H9 (cell line): ENCODE data around the gene NRXN3. TPM values are rescaled to one million over a fixed set of nuclear protein-coding genes. Genes with fewer than 3 reads are reported as not detected.

Experiments
- DNase-seq: peaks from one replicate; pipeline ENCODE4 v3.0.0-alpha.2; 2017
- H2AFZ ChIP-seq: one replicate; pipeline ENCODE4 v1.6.1; 2013; ENCODE audit warnings: mild to moderate bottlenecking, low read length, control low read depth, moderate library complexity
- H2AK5ac ChIP-seq: 2 replicates; pipeline ENCODE4 v1.6.1; 2013; ENCODE audit warnings: low read length, control low read depth, mixed read lengths; ENCODE audit not compliant: insufficient read length
- H2BK120ac ChIP-seq: one replicate; pipeline ENCODE4 v1.6.1; 2013; ENCODE audit warnings: low read depth, mild to moderate bottlenecking, low read length, control low read depth, inconsistent platforms; ENCODE audit not compliant: poor library complexity, severe bottlenecking
- H2BK12ac ChIP-seq: 2 replicates; pipeline ENCODE4 v1.6.1; 2013; ENCODE audit warnings: low read length, control low read depth, mixed read lengths, low read depth; ENCODE audit not compliant: insufficient read length
- H2BK15ac ChIP-seq: 2 replicates; pipeline ENCODE4 v1.6.1; 2013; ENCODE audit warnings: low read depth, low read length, control low read depth
- H2BK20ac ChIP-seq: one replicate; pipeline ENCODE4 v1.6.1; 2013; ENCODE audit warnings: low read depth, mild to moderate bottlenecking, low read length, control low read depth, inconsistent platforms; ENCODE audit not compliant: poor library complexity, severe bottlenecking
- H2BK5ac ChIP-seq: 2 replicates; pipeline ENCODE4 v1.6.1; 2013; ENCODE audit warnings: low read length, control low read depth, mixed read lengths; ENCODE audit not compliant: insufficient read length
- H3K14ac ChIP-seq: 2 replicates; pipeline ENCODE4 v1.6.1; 2013; ENCODE audit warnings: low read length, control low read depth; ENCODE audit not compliant: insufficient read depth
- H3K18ac ChIP-seq: 2 replicates; pipeline ENCODE4 v1.6.1; 2013; ENCODE audit warnings: low read depth, mild to moderate bottlenecking, mixed read lengths, low read length, control low read depth; ENCODE audit not compliant: insufficient read length
- H3K23ac ChIP-seq: 2 replicates; pipeline ENCODE4 v1.6.1; 2013; ENCODE audit warnings: low read length, control low read depth, mixed read lengths, low read depth; ENCODE audit not compliant: insufficient read length
- H3K23me2 ChIP-seq: 2 replicates; pipeline ENCODE4 v1.6.1; 2013; ENCODE audit warnings: low read depth, mild to moderate bottlenecking, mixed read lengths, low read length, control low read depth; ENCODE audit not compliant: insufficient read length, poor library complexity, severe bottlenecking
- H3K27ac ChIP-seq: 2 replicates; pipeline ENCODE4 v1.5.1; 2013; ENCODE audit warnings: low read length, control low read depth, mixed read lengths, low read depth; ENCODE audit not compliant: insufficient read length
- H3K27me3 ChIP-seq: 2 replicates; pipeline ENCODE4 v1.6.1; 2013; ENCODE audit warnings: low read length, control low read depth, inconsistent platforms; ENCODE audit not compliant: insufficient read depth
- H3K4ac ChIP-seq: 2 replicates; pipeline ENCODE4 v1.6.1; 2013; ENCODE audit warnings: low read depth, mild to moderate bottlenecking, control low read depth, inconsistent platforms, low read length, moderate library complexity
- H3K4me1 ChIP-seq: 2 replicates; pipeline ENCODE4 v1.6.1; 2013; ENCODE audit warnings: low read length, control low read depth, inconsistent platforms; ENCODE audit not compliant: insufficient read depth
- H3K4me2 ChIP-seq: 2 replicates; pipeline ENCODE4 v1.6.1; 2013; ENCODE audit warnings: low read length, control low read depth, mixed read lengths; ENCODE audit not compliant: insufficient read length, insufficient read depth
- H3K56ac ChIP-seq: 2 replicates; pipeline ENCODE4 v1.6.1; 2013; ENCODE audit warnings: low read depth, mild to moderate bottlenecking, mixed read lengths, low read length, control low read depth; ENCODE audit not compliant: insufficient read length
- H3K79me1 ChIP-seq: 2 replicates; pipeline ENCODE4 v1.6.1; 2013; ENCODE audit warnings: low read depth, mild to moderate bottlenecking, moderate library complexity, low read length, control low read depth, inconsistent platforms; ENCODE audit not compliant: insufficient read depth, poor library complexity, severe bottlenecking
- H3K79me2 ChIP-seq: 2 replicates; pipeline ENCODE4 v1.6.1; 2013; ENCODE audit warnings: low read length, control low read depth, inconsistent platforms; ENCODE audit not compliant: insufficient read depth
- H3K9ac ChIP-seq: 2 replicates; pipeline ENCODE4 v1.6.1; 2013; ENCODE audit warnings: low read length, control low read depth, mixed read lengths; ENCODE audit not compliant: insufficient read length; ENCODE audit errors: extremely low read depth
- H3K9me3 ChIP-seq: one replicate; pipeline ENCODE4 v1.6.1; 2013; ENCODE audit warnings: low read depth, low read length, inconsistent platforms; ENCODE audit not compliant: control insufficient read depth
- H3T11ph ChIP-seq: one replicate; pipeline ENCODE4 v1.6.1; 2013; ENCODE audit warnings: mild to moderate bottlenecking, low read length, control low read depth, inconsistent platforms
- H4K20me1 ChIP-seq: one replicate; pipeline ENCODE4 v1.6.1; 2013; ENCODE audit not compliant: control insufficient read depth, insufficient read length, insufficient read depth
- H4K5ac ChIP-seq: 2 replicates; pipeline ENCODE4 v1.6.1; 2013; ENCODE audit warnings: low read depth, mild to moderate bottlenecking, mixed read lengths, low read length, control low read depth; ENCODE audit not compliant: insufficient read length
- H4K8ac ChIP-seq: replicated peaks from 2 replicates; pipeline ENCODE4 v1.6.1; 2013; ENCODE audit warnings: low read length, control low read depth, mixed read lengths, low read depth; ENCODE audit not compliant: insufficient read length
- H4K91ac ChIP-seq: 2 replicates; pipeline ENCODE4 v1.6.1; 2013; ENCODE audit warnings: low read depth, mild to moderate bottlenecking, moderate library complexity, mixed read lengths, low read length, control low read depth; ENCODE audit not compliant: insufficient read length
- H3K27ac Mint-ChIP-seq, 3 experiments: 2 replicates in 2 of 3; 3 replicates in 1 of 3; pipeline ENCODE4 v1.8.0; 2020 to 2021; ENCODE audit warnings: mixed read lengths in 3 of 3, mild to moderate bottlenecking in 1 of 3, moderate library complexity in 1 of 3
- H3K27me3 Mint-ChIP-seq: 2 replicates; pipeline ENCODE4 v1.8.0; 2021; ENCODE audit warnings: low read depth, mild to moderate bottlenecking, moderate library complexity, mixed read lengths
- H3K36me3 Mint-ChIP-seq, 3 experiments: 2 replicates in 2 of 3; 3 replicates in 1 of 3; pipeline ENCODE4 v1.8.0; 2020 to 2021; ENCODE audit warnings: low read depth in 3 of 3, mixed read lengths in 3 of 3; ENCODE audit not compliant: insufficient read depth in 1 of 3
- H3K4me1 Mint-ChIP-seq, 2 experiments: 2 replicates each; pipeline ENCODE4 v1.8.0; 2020; ENCODE audit warnings: mixed read lengths in 2 of 2
- H3K4me3 Mint-ChIP-seq, 2 experiments: 2 replicates in 1 of 2; 3 replicates in 1 of 2; pipeline ENCODE4 v1.8.0; 2020 to 2021; ENCODE audit warnings: mild to moderate bottlenecking in 2 of 2, mixed read lengths in 2 of 2, moderate library complexity in 1 of 2
- H3K9me3 Mint-ChIP-seq, 2 experiments: 2 replicates in 1 of 2; 3 replicates in 1 of 2; pipeline ENCODE4 v1.8.0; 2020; ENCODE audit warnings: mild to moderate bottlenecking in 2 of 2, mixed read lengths in 2 of 2, moderate library complexity in 1 of 2
- CTCF ChIP-seq: fragments of 200-600 bp; sonication (generic); conservative IDR thresholded peaks from 3 replicates; pipeline ENCODE4 v1.8.0; 2021; ENCODE audit warnings: antibody characterized with exemption, mild to moderate bottlenecking
- WGBS: extraction: QIAGEN DNeasy Blood & Tissue Kit; methylation state at CpG from one replicate; pipeline ENCODE4 v1.1.7; 2013; ENCODE audit warnings: missing lambda C conversion rate, low lambda C conversion rate, mixed read lengths; ENCODE audit not compliant: insufficient read length; ENCODE audit errors: extremely low coverage; 5-methylcytosine and 5-hydroxymethylcytosine counted together
- total RNA-seq: library from RNA; stranded (reverse); gene quantifications from 2 replicates; pipeline ENCODE4 v1.2.1, GENCODE V29; 2021

Gene NRXN3
- total RNA-seq, 1 experiment from 2014 or later = 1.8 TPM

- Histone ChIP-seq H3K27me3 (no peaks in the 10 kb centered on the region), H3K9ac (no peak overlapping the region), H4K5ac (no peak overlapping the region), H4K91ac (no peak overlapping the region), H3K56ac (no peak overlapping the region), H3K4me2 (no peak overlapping the region), H2AFZ (no peak overlapping the region), H3K4ac (no peak overlapping the region), H3T11ph (no peak overlapping the region), H2AK5ac (no peak overlapping the region), H3K14ac (no peak overlapping the region), H2BK12ac (no peak overlapping the region), H3K79me2 (no peaks in the 10 kb centered on the region), H3K18ac (no peak overlapping the region), H3K23ac (no peak overlapping the region), H3K4me1 (no peaks in the 10 kb centered on the region), H3K79me1 (no peaks in the 10 kb centered on the region), H4K8ac (no peak overlapping the region), H3K23me2 (no peaks in the 10 kb centered on the region), H3K27ac (no peak overlapping the region), H2BK5ac (no peak overlapping the region), H4K20me1 (no peaks in the 10 kb centered on the region), H3K9me3 (no peaks in the 10 kb centered on the region), H2BK15ac (no peak overlapping the region), H2BK20ac (no peak overlapping the region), H2BK120ac (no peak overlapping the region)
- H3K9me3 Mint-ChIP-seq = no peaks in the 10 kb centered on the region; a peak in 2 of 5 replicates
- TF ChIP-seq CTCF = no peak
- no peaks in the 10 kb centered on the region; the same call in 1 of the 2 replicates for H3K27me3 Mint-ChIP-seq
- DNase-seq = no peak
- H3K36me3 Mint-ChIP-seq = no peaks in the 10 kb centered on the region
- no peak overlapping the region for H3K27ac Mint-ChIP-seq
- H3K4me1 Mint-ChIP-seq = peaks cover 0 to 4% of the 10 kb centered on the region in 2 experiments; a peak in 1 of 4 replicates
- no peak overlapping the region for H3K4me3 Mint-ChIP-seq
- WGBS = no CpG with 5 or more reads among the region's 5 CpGs
Measured at GRCh38 chr14:78581229-78581628, 411.1 kb downstream of the NRXN3 start.
